ENCODE measurements around the gene HIC1.
A peak's percentile ranks its signal among the peaks of the same experiment; 100 is the strongest.

Gene HIC1

GRCh38 chr17:2048805-2049204 is 6.1 kb upstream of the HIC1 start:
- DNase-seq: no peak

GRCh38 chr17:2049333-2050299 is 5.3 kb upstream of the HIC1 start:
- peak; percentile 80 to 83 (median 82) for DNase-seq

GRCh38 chr17:2050300-2051060 is 4.4 kb upstream of the HIC1 start:
- DNase-seq: peak; percentile 59 to 64 (median 60)

- no peak for DNase-seq
Observed at GRCh38 chr17:2051061-2051932, 3.6 kb upstream of the HIC1 start.

GRCh38 chr17:2051933-2052559 is 2.9 kb upstream of the HIC1 start:
- DNase-seq: no peak

- DNase-seq: peak; percentile 53 to 76 (median 62)
Observed at GRCh38 chr17:2053380-2054261, 1.3 kb upstream of the HIC1 start.

- DNase-seq: no peak
Observed at GRCh38 chr17:2054262-2054511, 716 bp upstream of the HIC1 start.

- peak in 1 of 4 experiments; percentile 25 for DNase-seq
Observed at GRCh38 chr17:2055292-2056205, 646 bp downstream of the HIC1 start.

GRCh38 chr17:2056206-2057174 is 1.6 kb downstream of the HIC1 start:
- peak in 2 of 4 experiments; percentile 23 to 54 for DNase-seq

- no peak for DNase-seq
Observed at GRCh38 chr17:2057175-2057759, 2.4 kb downstream of the HIC1 start.

- DNase-seq: peak in 1 of 4 experiments; percentile 26
Observed at GRCh38 chr17:2057760-2058585, 3.1 kb downstream of the HIC1 start.

GRCh38 chr17:2058586-2059546 is 4.0 kb downstream of the HIC1 start:
- DNase-seq: peak in 3 of 4 experiments; percentile 28 to 43 (median 29)

GRCh38 chr17:2059547-2060384 is 4.9 kb downstream of the HIC1 start:
- no peak for DNase-seq

- DNase-seq: no peak
Observed at GRCh38 chr17:2060385-2060658, 5.4 kb downstream of the HIC1 start.

- DNase-seq: no peak
Observed at GRCh38 chr17:2060681-2061440, 6.0 kb downstream of the HIC1 start.
